ENCODE data around the gene CD96.

GRCh38 chr3:111601810-111602209 is 59.8 kb downstream of the CD96 start:
- TF ChIP-seq CTCF (conservative IDR thresholded peaks at IDR 0.05; ENCODE audit: low read depth in 2 of 2): no peak
- no peak for TF ChIP-seq ZNF462 (CRISPR knock-in tag; IDR thresholded peaks at IDR 0.05)

Measured in GM23338 (cell line).